Esophagus (tissue), 2 donors: ENCODE results near the gene PDZD2. TPM values are rescaled to one million over a fixed set of nuclear protein-coding genes. Genes with fewer than 3 reads are reported as not detected.
A peak's percentile ranks its signal among the peaks of the same experiment; 100 is the strongest.

Source experiments
- H3K27ac ChIP-seq, 2 donors: one replicate each; pipeline ENCODE4 v1.5.1; 2013; ENCODE audit warnings: low read depth in 2 of 2, mild to moderate bottlenecking in 2 of 2, inconsistent platforms in 1 of 2, low read length in 1 of 2, moderate library complexity in 1 of 2
- H3K27me3 ChIP-seq, 2 donors: one replicate each; pipeline ENCODE4 v1.6.1; 2013; ENCODE audit warnings: low read length in 2 of 2, control low read depth in 1 of 2, mild to moderate bottlenecking in 1 of 2; ENCODE audit not compliant: insufficient read depth in 2 of 2, control insufficient read depth in 1 of 2
- H3K36me3 ChIP-seq, 2 donors: one replicate each; pipeline ENCODE4 v1.6.1; 2013; ENCODE audit warnings: low read length in 1 of 2; ENCODE audit not compliant: control insufficient read depth in 2 of 2, insufficient read depth in 2 of 2
- H3K4me1 ChIP-seq, 2 donors: one replicate each; pipeline ENCODE4 v1.6.1; 2013; ENCODE audit warnings: low read length in 1 of 2; ENCODE audit not compliant: control insufficient read depth in 2 of 2, insufficient read depth in 2 of 2
- H3K4me3 ChIP-seq, 2 donors: one replicate each; pipeline ENCODE4 v1.5.1; 2013; ENCODE audit warnings: low read length in 2 of 2, mild to moderate bottlenecking in 2 of 2, low read depth in 1 of 2, moderate library complexity in 1 of 2
- H3K9me3 ChIP-seq, 2 donors: one replicate each; pipeline ENCODE4 v1.6.1; 2013; ENCODE audit warnings: mild to moderate bottlenecking in 2 of 2, low read depth in 1 of 2, low read length in 1 of 2, moderate library complexity in 1 of 2; ENCODE audit not compliant: control insufficient read depth in 2 of 2, insufficient read depth in 1 of 2
- WGBS, 2 donors: extraction: QIAGEN DNeasy Blood & Tissue Kit; methylation state at CpG; one replicate each; pipeline ENCODE4 v1.1.7; 2013; 5-methylcytosine and 5-hydroxymethylcytosine counted together
- polyA plus RNA-seq, 2 donors: library from polyadenylated mRNA; stranded (reverse); fragments of 200-250 nt; gene quantifications; one replicate each; pipeline ENCODE4 v1.2.3, GENCODE V29; 2013
- donor health status: healthy with polysubstance abuse.
- donor health status: Bipolar disorder and iron deficiency.

The PDZD2 gene
- polyA plus RNA-seq, 2 donors, result 6.6 to 15.3 TPM

DNA sequence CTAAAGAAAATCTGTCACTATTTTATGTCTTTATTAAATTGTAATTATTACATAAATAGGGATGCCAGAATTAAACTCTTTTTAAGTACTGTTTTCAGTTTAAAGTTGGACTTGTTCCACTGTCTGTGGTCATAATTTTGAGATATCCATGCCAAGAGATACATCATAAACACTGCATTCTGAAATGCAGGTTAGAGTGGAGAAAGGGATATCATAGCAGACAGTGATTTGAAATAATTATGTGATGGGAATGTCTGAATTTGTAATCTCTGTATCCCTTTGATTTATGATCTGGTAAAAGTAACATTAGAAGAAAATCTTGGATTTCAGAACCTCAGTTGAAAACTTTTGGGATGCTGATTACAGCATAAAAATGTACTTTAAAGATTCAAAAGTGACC, 313.1 kb downstream of the PDZD2 start:
- Histone ChIP-seq H3K36me3 (no peaks in the 10 kb centered on the region), H3K9me3 (no peaks in the 10 kb centered on the region), H3K27me3 (no peaks in the 10 kb centered on the region), H3K4me1 (peaks cover 0 to 3% of the 10 kb centered on the region in 2 donors), H3K27ac (no peak overlapping the region), H3K4me3 (no peak overlapping the region)

DNA sequence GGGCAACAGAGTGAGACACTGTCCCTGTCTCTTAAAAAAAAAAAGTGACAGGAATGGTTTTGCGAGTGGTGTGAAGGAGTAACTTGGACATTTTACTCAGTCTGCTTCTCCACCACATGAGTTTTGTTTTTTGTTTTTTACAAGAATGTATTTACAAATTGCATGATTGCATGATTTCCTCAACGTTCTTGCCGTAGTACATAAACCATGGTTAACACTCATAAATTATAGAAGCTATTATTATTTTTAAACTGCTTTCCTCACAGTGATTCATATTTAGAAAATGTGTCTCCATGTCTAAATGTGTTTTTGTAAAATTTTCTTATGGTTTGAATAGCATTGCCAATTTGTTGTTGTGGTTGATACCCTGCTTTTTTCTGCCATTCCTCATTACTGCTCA, 315.2 kb downstream of the PDZD2 start:
- Histone ChIP-seq H3K27ac (no peak overlapping the region), H3K36me3 (no peaks in the 10 kb centered on the region), H3K27me3 (no peaks in the 10 kb centered on the region), H3K4me1 (no peaks in the 10 kb centered on the region), H3K9me3 (no peaks in the 10 kb centered on the region), H3K4me3 (no peak overlapping the region)
- 76 to 82% methylated on average over 3 of the region's 3 CpGs for WGBS, 2 donors

DNA sequence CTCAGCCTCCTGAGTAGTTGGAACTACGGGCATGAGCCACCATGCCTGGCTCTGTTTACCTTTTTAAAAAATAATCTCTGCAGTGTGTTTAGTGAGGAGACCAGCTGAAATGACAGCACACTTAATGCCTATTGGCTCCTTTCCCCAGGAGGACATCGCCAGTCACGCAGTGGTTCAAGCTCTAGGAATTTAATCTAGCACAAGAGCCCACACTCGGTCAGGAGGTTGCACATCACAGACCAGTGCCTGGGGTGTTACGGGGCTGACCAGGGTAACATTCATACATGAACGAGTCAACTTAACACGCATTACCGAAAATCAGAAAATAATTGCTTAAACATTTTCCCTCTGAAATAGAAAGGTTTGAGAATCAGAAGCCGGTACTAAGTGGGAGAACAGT, 318.2 kb downstream of the PDZD2 start:
- 85 to 86% methylated on average over 9 of the region's 9 CpGs for WGBS, 2 donors
- Histone ChIP-seq H3K4me3 (no peak overlapping the region), H3K27me3 (no peaks in the 10 kb centered on the region), H3K36me3 (no peaks in the 10 kb centered on the region), H3K27ac (no peak overlapping the region), H3K9me3 (no peaks in the 10 kb centered on the region), H3K4me1 (no peaks in the 10 kb centered on the region)

DNA sequence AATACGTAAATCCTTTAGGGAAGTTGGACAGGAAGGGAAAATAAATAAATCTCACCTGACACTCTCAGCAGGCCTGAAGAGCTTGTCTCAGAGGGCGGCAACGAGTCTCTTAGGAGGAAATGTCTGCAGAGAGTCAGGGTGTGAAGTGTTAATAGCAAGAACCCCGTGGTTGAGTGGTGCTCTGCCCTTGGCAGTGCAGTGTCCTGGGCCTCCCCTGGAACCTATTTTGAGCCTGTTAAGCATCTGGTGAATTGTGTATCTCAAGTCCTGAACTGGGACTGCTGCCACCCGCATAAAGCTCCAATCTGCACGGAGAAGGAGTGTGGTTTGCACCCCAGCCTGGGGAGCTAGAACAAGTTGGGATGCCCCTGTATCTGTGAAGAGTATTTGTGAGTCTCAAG, 323.4 kb downstream of the PDZD2 start:
- 31 to 40% methylated on average over 6 of the region's 6 CpGs for WGBS, 2 donors
- H3K9me3 ChIP-seq, result no peaks in the 10 kb centered on the region
- H3K27ac ChIP-seq, result peak overlapping the region in 1 of 2 donors; percentile 82
- no peaks in the 10 kb centered on the region for H3K27me3 ChIP-seq
- no peaks in the 10 kb centered on the region for H3K36me3 ChIP-seq
- no peak overlapping the region for H3K4me3 ChIP-seq
- H3K4me1 ChIP-seq, result peaks cover 0 to 13% of the 10 kb centered on the region in 2 donors

DNA sequence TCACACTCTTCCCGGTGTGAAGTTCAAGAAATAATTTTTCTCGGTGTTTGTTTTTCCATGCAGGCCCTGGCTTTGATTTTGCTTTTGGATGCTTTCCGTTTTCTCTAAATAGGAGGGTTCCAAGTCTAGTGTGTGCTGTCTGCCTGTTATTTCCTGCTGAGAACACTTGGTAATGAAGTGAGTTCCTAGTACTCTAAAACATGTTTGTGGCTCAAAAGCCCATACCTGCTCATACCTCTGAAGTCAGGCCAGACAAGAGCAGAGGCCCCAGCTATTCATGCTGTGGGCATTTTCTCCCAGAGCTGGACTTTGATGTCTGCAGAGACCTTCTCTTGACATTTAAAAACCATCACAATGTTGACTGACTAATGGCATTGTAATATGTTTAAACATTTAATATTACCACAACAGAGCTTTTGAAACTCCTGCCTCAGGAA, 324.0 kb downstream of the PDZD2 start:
- H3K27ac ChIP-seq, result peak overlapping the region; percentile 0 to 40
- WGBS, 2 donors, result 29 to 40% methylated on average over 3 of the region's 3 CpGs
- no peaks in the 10 kb centered on the region for H3K27me3 ChIP-seq
- no peaks in the 10 kb centered on the region for H3K9me3 ChIP-seq
- no peak overlapping the region for H3K4me3 ChIP-seq
- H3K4me1 ChIP-seq, result peaks cover 0 to 15% of the 10 kb centered on the region in 2 donors
- H3K36me3 ChIP-seq, result no peaks in the 10 kb centered on the region

DNA sequence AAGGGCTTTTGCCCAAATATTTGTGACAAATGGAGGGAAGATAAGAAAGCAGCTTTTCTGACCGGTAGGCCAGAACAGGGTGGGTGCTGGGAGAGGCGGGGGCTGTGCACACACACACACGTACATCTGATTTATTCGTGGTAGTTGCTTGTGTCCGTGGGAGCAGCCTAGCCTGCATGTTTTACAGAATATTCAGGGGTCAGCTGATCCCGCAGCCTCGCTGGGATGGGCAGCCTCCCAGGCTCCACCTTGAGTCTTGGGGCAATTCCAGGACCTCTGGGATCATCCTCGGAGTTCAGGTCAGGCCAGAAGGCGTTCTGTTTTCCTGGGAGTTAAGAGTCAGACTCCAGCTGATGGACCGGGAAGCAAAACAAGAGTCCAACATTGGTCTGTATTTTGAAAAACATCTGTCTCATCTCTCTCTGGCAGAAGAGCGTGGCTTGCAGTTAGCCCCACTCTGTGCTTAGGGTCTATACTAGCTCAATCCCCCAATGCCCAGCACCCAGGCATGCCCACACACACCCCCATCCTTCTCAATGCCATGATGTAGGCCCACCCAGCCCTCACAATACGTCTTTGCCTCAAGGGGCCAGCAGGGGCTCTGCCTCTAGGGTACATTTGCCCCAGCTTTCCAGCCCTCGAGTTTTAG, 324.6 kb downstream of the PDZD2 start:
- no peaks in the 10 kb centered on the region for H3K27me3 ChIP-seq

DNA sequence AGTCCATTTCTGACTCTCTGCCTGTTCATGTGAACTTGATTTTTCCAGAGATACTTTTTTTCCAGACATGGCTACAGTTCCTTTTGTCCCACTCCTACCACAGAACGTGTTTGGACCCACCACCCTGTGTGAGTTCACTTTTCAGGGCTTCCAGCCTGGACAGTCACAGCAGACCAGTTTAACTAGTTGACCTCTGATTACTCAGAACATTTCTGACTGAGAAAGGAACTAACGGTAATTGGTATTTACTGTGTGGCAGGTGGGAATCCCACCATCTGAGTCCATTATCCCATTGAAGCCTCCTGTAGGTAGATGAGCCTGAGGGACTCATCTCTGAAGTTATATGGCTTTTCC, 325.1 kb downstream of the PDZD2 start:
- no peaks in the 10 kb centered on the region for H3K9me3 ChIP-seq
- H3K4me3 ChIP-seq, result no peak overlapping the region
- H3K27me3 ChIP-seq, result no peaks in the 10 kb centered on the region
- H3K4me1 ChIP-seq, result peaks cover 0 to 15% of the 10 kb centered on the region in 2 donors
- no peaks in the 10 kb centered on the region for H3K36me3 ChIP-seq
- peak overlapping the region in 1 of 2 donors; percentile 43 for H3K27ac ChIP-seq
- 53 to 64% methylated on average over 2 of the region's 2 CpGs for WGBS, 2 donors

More for the DNA sequence above, 324.6 kb downstream of the PDZD2 start:
- no peaks in the 10 kb centered on the region for H3K9me3 ChIP-seq
- no peaks in the 10 kb centered on the region for H3K36me3 ChIP-seq
- H3K4me1 ChIP-seq, result peaks cover 0 to 15% of the 10 kb centered on the region in 2 donors
- H3K27ac ChIP-seq, result peak overlapping the region; percentile 0 to 43
- H3K4me3 ChIP-seq, result no peak overlapping the region
- WGBS, 2 donors, result 48 to 57% methylated on average over 13 of the region's 13 CpGs

DNA sequence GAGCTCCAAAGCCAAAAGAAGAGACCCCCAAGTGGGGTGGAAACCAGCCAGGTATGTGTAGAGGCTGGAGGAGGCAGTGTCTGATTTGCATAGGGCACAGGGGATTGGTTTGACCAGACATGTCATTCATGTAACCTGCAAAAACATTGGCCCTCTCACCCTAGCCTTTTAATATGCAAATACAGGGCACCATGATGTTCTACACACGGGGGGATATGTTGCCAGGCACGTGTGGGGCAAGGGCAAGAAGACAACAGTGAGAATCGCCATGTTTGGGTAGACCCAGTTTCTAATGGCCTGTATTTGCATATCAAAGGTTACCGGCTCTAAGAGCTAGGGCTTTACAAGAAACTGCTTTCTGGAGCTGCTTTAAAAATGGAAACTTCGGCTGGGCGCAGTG, 326.3 kb downstream of the PDZD2 start:
- no peaks in the 10 kb centered on the region for H3K27me3 ChIP-seq
- peaks cover 0 to 15% of the 10 kb centered on the region in 2 donors for H3K4me1 ChIP-seq
- H3K27ac ChIP-seq, result no peak overlapping the region
- no peak overlapping the region for H3K4me3 ChIP-seq
- no peaks in the 10 kb centered on the region for H3K9me3 ChIP-seq
- WGBS, 2 donors, result 81 to 89% methylated on average over 6 of the region's 6 CpGs
- no peaks in the 10 kb centered on the region for H3K36me3 ChIP-seq

DNA sequence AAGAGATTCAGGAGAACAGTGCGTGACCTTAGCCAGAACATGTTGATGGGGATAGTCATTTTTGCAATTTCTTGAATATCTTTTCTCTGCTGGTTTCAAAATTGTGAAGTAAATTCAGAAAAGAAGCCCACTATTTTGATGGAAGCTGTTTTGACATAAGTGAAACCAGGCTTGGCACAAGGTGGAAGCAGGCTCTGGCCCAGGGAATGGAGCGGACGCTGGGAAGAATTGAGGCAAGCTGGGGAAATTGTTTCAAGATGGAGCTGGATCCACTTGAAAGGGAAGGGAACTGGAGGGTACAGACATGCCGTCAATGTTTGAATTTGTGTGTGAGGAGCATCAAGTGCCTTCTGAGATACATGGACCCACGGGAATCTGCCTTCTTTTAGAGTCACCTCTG, 328.0 kb downstream of the PDZD2 start:
- Histone ChIP-seq H3K36me3 (no peaks in the 10 kb centered on the region), H3K4me1 (peaks cover 0 to 15% of the 10 kb centered on the region in 2 donors), H3K9me3 (no peaks in the 10 kb centered on the region), H3K27ac (peak overlapping the region in 1 of 2 donors; percentile 34), H3K4me3 (no peak overlapping the region), H3K27me3 (no peaks in the 10 kb centered on the region)
- WGBS, 2 donors, result 56 to 75% methylated on average over 5 of the region's 5 CpGs

DNA sequence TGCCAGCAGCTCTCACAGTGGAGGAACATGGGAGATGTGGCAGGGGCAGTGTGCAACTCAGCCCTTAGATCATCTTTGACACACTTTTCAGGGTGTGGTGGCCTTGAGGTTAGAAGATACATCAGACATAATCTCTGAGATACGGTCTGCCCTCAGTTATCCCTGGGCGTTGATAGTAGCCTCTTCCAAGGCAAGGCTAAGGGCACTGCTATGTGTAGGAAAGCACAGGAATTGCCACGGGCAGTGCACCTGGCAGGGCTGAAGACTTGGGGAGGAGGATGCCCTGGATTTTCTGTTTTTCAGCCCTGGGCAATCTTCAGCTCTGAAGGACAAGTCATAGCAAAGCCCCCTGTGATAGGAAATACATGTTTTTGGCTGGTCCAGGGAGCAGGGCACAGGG, 328.5 kb downstream of the PDZD2 start:
- no peaks in the 10 kb centered on the region for H3K27me3 ChIP-seq
- 57 to 60% methylated on average over 3 of the region's 3 CpGs for WGBS, 2 donors
- peaks cover 0 to 12% of the 10 kb centered on the region in 2 donors for H3K4me1 ChIP-seq
- H3K36me3 ChIP-seq, result no peaks in the 10 kb centered on the region
- H3K27ac ChIP-seq, result no peak overlapping the region
- no peak overlapping the region for H3K4me3 ChIP-seq
- H3K9me3 ChIP-seq, result no peaks in the 10 kb centered on the region
